AG09309 (cell line): ENCODE measurements around the gene ZBTB16.

ENCODE experiments used
- DNase-seq: peaks from one replicate; pipeline ENCODE4 v3.0.0-alpha.2; 2010; ENCODE audit warnings: low read depth
- H3K4me3 ChIP-seq: 2 replicates; pipeline ENCODE4 v1.5.1; 2011; ENCODE audit warnings: mild to moderate bottlenecking, low read depth, low read length, moderate library complexity; ENCODE audit not compliant: control insufficient read depth
- TF ChIP-seq, protein P1 (sequence below): IDR thresholded peaks from 2 replicates; pipeline ENCODE4 v1.5.1; 2011; ENCODE audit warnings: mild to moderate bottlenecking, low read depth, low read length, inconsistent platforms; ENCODE audit not compliant: insufficient read depth, control insufficient read depth; ENCODE audit errors: missing control alignments

ZBTB16 gene

DNA sequence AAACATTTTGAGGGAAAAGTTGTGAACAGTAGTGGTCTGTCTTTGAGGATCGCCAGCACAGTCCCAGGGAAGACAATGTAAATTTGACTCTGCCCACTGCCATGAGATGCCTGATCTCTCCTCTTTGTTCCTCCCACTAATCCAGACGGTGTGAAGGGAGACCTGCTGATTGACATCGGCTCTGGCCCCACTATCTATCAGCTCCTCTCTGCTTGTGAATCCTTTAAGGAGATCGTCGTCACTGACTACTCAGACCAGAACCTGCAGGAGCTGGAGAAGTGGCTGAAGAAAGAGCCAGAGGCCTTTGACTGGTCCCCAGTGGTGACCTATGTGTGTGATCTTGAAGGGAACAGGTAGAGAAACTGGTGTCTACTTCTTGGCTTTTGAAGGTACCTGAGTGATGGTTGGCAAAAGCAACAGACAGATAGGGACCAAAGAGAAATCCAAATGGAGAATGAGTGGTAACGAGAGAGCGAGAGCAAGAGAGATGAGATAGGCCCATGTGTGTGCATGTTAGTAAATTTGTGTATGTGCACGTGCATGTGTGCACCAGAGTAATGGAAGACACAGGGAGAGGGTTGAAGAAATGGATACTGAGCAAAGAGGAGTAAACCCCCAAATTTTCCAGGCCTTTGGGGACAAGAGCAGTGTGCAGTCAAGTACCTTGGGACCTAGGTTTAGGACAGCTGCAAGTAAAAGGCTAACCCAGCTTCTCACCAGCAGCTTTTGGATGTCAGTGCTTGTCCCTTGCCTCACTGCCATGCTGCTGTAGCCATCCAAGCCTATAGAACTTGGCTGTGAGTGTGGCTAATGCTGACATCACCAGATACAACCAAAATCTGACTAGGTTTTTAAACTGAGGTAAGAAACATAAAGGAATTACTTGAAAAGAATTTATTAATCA, 238.5 kb downstream of the ZBTB16 start:
- peak overlapping the region; percentile 43 for H3K4me3 ChIP-seq
- TF ChIP-seq, protein P1, sequence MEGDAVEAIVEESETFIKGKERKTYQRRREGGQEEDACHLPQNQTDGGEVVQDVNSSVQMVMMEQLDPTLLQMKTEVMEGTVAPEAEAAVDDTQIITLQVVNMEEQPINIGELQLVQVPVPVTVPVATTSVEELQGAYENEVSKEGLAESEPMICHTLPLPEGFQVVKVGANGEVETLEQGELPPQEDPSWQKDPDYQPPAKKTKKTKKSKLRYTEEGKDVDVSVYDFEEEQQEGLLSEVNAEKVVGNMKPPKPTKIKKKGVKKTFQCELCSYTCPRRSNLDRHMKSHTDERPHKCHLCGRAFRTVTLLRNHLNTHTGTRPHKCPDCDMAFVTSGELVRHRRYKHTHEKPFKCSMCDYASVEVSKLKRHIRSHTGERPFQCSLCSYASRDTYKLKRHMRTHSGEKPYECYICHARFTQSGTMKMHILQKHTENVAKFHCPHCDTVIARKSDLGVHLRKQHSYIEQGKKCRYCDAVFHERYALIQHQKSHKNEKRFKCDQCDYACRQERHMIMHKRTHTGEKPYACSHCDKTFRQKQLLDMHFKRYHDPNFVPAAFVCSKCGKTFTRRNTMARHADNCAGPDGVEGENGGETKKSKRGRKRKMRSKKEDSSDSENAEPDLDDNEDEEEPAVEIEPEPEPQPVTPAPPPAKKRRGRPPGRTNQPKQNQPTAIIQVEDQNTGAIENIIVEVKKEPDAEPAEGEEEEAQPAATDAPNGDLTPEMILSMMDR = no peak
- DNase-seq = no peak

DNA sequence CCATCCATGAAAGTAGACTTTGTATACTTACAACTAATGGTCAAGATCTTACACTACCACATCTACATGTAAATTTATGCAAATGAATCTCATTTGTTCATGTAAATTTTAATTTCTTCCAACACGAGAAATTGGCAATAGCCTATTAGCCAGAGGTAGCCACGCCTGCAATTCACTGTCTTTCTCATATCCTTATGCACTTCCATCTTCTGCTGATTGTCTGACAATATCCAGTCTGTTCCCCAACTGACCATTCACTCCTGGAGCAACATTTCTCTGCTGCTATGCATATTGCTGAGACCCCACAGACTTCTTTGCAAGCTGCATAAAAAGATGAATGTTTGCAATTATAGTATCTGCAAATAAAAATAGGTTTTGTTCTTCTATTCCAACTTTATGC, 239.2 kb downstream of the ZBTB16 start:
- TF ChIP-seq, protein P1 = no peak
- no peak for DNase-seq
- peak overlapping the region; percentile 43 for H3K4me3 ChIP-seq
